GM18505 (cell line): Measurements from ENCODE around the gene EXO5.

Experiments
- ATAC-seq: cut with Tn5 transposase; IDR thresholded peaks from one replicate; pipeline ENCODE4 v1.9.1; 2021; ENCODE audit not compliant: unreplicated experiment
- POLR2A ChIP-seq: IDR thresholded peaks from 4 replicates; pipeline ENCODE4 v1.6.1; 2011; ENCODE audit warnings: borderline replicate concordance; ENCODE audit not compliant: insufficient read depth, insufficient read length; ENCODE audit errors: extremely low read depth

EXO5 gene

DNA sequence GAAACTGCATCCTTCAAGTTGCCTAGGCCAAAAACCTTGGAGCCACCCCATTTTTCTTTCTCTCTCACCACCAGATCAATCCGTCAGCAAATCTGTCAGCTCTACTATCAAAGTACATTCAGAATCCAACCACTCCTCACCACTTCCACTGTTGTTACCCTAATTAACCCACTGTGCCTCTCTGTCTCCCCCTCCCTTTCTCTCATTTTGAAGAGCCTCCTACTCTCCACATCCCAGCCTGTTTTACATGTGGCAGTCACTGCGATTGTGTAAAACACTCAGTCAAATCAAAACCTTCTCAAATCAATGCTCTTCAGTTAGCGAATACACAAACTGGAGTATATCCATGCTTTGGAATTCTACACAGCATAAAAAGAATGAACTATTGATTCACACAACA is 55.9 kb downstream of the EXO5 start:
- no peak for ATAC-seq

DNA sequence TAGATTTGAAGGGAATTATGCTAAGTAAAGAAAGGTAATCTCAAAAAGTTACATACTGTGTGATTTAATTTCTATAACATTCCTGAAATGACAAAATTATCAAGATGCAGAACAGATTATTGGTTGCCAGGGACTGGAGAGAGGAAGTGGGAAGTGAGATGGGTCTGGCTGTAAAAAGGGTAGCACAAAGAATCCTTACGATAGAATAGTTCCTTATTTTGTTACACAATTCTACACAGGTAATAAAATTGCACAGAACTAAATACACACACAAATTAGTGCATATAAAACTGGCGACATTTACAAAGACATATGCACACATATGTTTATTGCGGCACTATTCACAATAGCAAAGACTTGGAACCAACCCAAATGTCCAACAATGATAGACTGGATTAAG is 56.3 kb downstream of the EXO5 start:
- no peak for TF ChIP-seq POLR2A
- ATAC-seq: no peak

More for the DNA sequence above, 55.9 kb downstream of the EXO5 start:
- no peak for TF ChIP-seq POLR2A
